ENCODE results near the gene HK3.

Gene HK3

GRCh38 chr5:176935017-176935416 is 35.9 kb upstream of the HK3 start:
- Histone ChIP-seq H3K27me3 (replicated peaks in 2 of 5; ENCODE audit: control insufficient read depth in 4 of 5, insufficient read depth in 5 of 5, low read length in 4 of 5) (no peaks in the 10 kb centered on the region), H3K36me3 (ENCODE audit: control insufficient read depth in 4 of 4, insufficient read depth in 4 of 4, low read length in 3 of 4) (peaks cover 7 to 69% (median 39%) of the 10 kb centered on the region in 4 experiments), H3K4me1 (ENCODE audit: control extremely low read depth in 1 of 4, control insufficient read depth in 4 of 4, insufficient read depth in 4 of 4, low read length in 3 of 4) (peaks cover 0 to 7% (median 0%) of the 10 kb centered on the region in 4 experiments), H3K27ac (ENCODE audit: insufficient read depth in 1 of 2, low read depth in 1 of 2, low read length in 2 of 2, poor library complexity in 1 of 2, severe bottlenecking in 2 of 2) (no peak overlapping the region), H3K9me3 (ENCODE audit: control extremely low read depth in 1 of 5, control insufficient read depth in 4 of 5, insufficient read depth in 2 of 5, low read depth in 1 of 5, low read length in 4 of 5) (no peaks in the 10 kb centered on the region), H3K4me3 (ENCODE audit: control insufficient read depth in 1 of 7, extremely low read depth in 1 of 7, insufficient read depth in 4 of 7, low read depth in 2 of 7, low read length in 6 of 7) (no peak overlapping the region)
- WGBS (ENCODE audit: insufficient coverage) = no CpG with 5 or more reads among the region's 1 CpG
- CTCF ChIA-PET = no interaction called here
- DNase-seq = no peak
- POLR2A ChIA-PET = no interaction called here

GRCh38 chr5:176934309-176934930 is 35.3 kb upstream of the HK3 start:
- Histone ChIP-seq H3K36me3 (ENCODE audit: control insufficient read depth in 4 of 4, insufficient read depth in 4 of 4, low read length in 3 of 4) (peaks cover 5 to 63% (median 36%) of the 10 kb centered on the region in 4 experiments), H3K9me3 (ENCODE audit: control extremely low read depth in 1 of 5, control insufficient read depth in 4 of 5, insufficient read depth in 2 of 5, low read depth in 1 of 5, low read length in 4 of 5) (no peaks in the 10 kb centered on the region), H3K4me1 (ENCODE audit: control extremely low read depth in 1 of 4, control insufficient read depth in 4 of 4, insufficient read depth in 4 of 4, low read length in 3 of 4) (peaks cover 0 to 7% (median 0%) of the 10 kb centered on the region in 4 experiments), H3K4me3 (ENCODE audit: control insufficient read depth in 1 of 7, extremely low read depth in 1 of 7, insufficient read depth in 4 of 7, low read depth in 2 of 7, low read length in 6 of 7) (no peak overlapping the region), H3K27ac (ENCODE audit: insufficient read depth in 1 of 2, low read depth in 1 of 2, low read length in 2 of 2, poor library complexity in 1 of 2, severe bottlenecking in 2 of 2) (no peak overlapping the region), H3K27me3 (replicated peaks in 2 of 5; ENCODE audit: control insufficient read depth in 4 of 5, insufficient read depth in 5 of 5, low read length in 4 of 5) (no peaks in the 10 kb centered on the region)
- POLR2A ChIA-PET = no interaction called here
- 96% methylated on average over 4 of the region's 7 CpGs for WGBS (ENCODE audit: insufficient coverage)
- no peak for DNase-seq
- CTCF ChIA-PET = no interaction called here

GRCh38 chr5:176929654-176930053 is 30.5 kb upstream of the HK3 start:
- H3K36me3 ChIP-seq (ENCODE audit: control insufficient read depth in 4 of 4, insufficient read depth in 4 of 4, low read length in 3 of 4) = peaks cover 3 to 31% (median 21%) of the 10 kb centered on the region in 4 experiments
- no peaks in the 10 kb centered on the region for H3K27me3 ChIP-seq (replicated peaks in 2 of 5; ENCODE audit: control insufficient read depth in 4 of 5, insufficient read depth in 5 of 5, low read length in 4 of 5)
- H3K9me3 ChIP-seq (ENCODE audit: control extremely low read depth in 1 of 5, control insufficient read depth in 4 of 5, insufficient read depth in 2 of 5, low read depth in 1 of 5, low read length in 4 of 5) = no peaks in the 10 kb centered on the region
- WGBS (ENCODE audit: insufficient coverage) = no CpG with 5 or more reads among the region's 1 CpG
- CTCF ChIA-PET = interaction anchor here (1.6 kb wide), 1 partner anchor 269 kb away, joined by 4 read pairs; no protein-coding TSS in a partner anchor
- no peak overlapping the region for H3K27ac ChIP-seq (ENCODE audit: insufficient read depth in 1 of 2, low read depth in 1 of 2, low read length in 2 of 2, poor library complexity in 1 of 2, severe bottlenecking in 2 of 2)
- POLR2A ChIA-PET = no interaction called here
- no peak overlapping the region for H3K4me3 ChIP-seq (ENCODE audit: control insufficient read depth in 1 of 7, extremely low read depth in 1 of 7, insufficient read depth in 4 of 7, low read depth in 2 of 7, low read length in 6 of 7)
- no peak for DNase-seq
- H3K4me1 ChIP-seq (ENCODE audit: control extremely low read depth in 1 of 4, control insufficient read depth in 4 of 4, insufficient read depth in 4 of 4, low read length in 3 of 4) = no peaks in the 10 kb centered on the region

- no peak for DNase-seq
- CTCF ChIA-PET = no interaction called here
- 100% methylated on average over 1 of the region's 3 CpGs for WGBS (ENCODE audit: insufficient coverage)
- Histone ChIP-seq H3K27me3 (replicated peaks in 2 of 5; ENCODE audit: control insufficient read depth in 4 of 5, insufficient read depth in 5 of 5, low read length in 4 of 5) (no peaks in the 10 kb centered on the region), H3K4me3 (ENCODE audit: control insufficient read depth in 1 of 7, extremely low read depth in 1 of 7, insufficient read depth in 4 of 7, low read depth in 2 of 7, low read length in 6 of 7) (no peak overlapping the region), H3K4me1 (ENCODE audit: control extremely low read depth in 1 of 4, control insufficient read depth in 4 of 4, insufficient read depth in 4 of 4, low read length in 3 of 4) (no peaks in the 10 kb centered on the region), H3K36me3 (ENCODE audit: control insufficient read depth in 4 of 4, insufficient read depth in 4 of 4, low read length in 3 of 4) (peaks cover 0 to 16% (median 13%) of the 10 kb centered on the region in 4 experiments), H3K9me3 (ENCODE audit: control extremely low read depth in 1 of 5, control insufficient read depth in 4 of 5, insufficient read depth in 2 of 5, low read depth in 1 of 5, low read length in 4 of 5) (no peaks in the 10 kb centered on the region), H3K27ac (ENCODE audit: insufficient read depth in 1 of 2, low read depth in 1 of 2, low read length in 2 of 2, poor library complexity in 1 of 2, severe bottlenecking in 2 of 2) (no peak overlapping the region)
- POLR2A ChIA-PET = no interaction called here
Observed at GRCh38 chr5:176927562-176927961, 28.4 kb upstream of the HK3 start.

GRCh38 chr5:176922817-176923216 is 23.7 kb upstream of the HK3 start:
- DNase-seq = no peak
- Histone ChIP-seq H3K9me3 (ENCODE audit: control extremely low read depth in 1 of 5, control insufficient read depth in 4 of 5, insufficient read depth in 2 of 5, low read depth in 1 of 5, low read length in 4 of 5) (no peaks in the 10 kb centered on the region), H3K36me3 (ENCODE audit: control insufficient read depth in 4 of 4, insufficient read depth in 4 of 4, low read length in 3 of 4) (peaks cover 0 to 18% (median 9%) of the 10 kb centered on the region in 4 experiments), H3K27ac (ENCODE audit: insufficient read depth in 1 of 2, low read depth in 1 of 2, low read length in 2 of 2, poor library complexity in 1 of 2, severe bottlenecking in 2 of 2) (no peak overlapping the region), H3K27me3 (replicated peaks in 2 of 5; ENCODE audit: control insufficient read depth in 4 of 5, insufficient read depth in 5 of 5, low read length in 4 of 5) (no peaks in the 10 kb centered on the region), H3K4me1 (ENCODE audit: control extremely low read depth in 1 of 4, control insufficient read depth in 4 of 4, insufficient read depth in 4 of 4, low read length in 3 of 4) (no peaks in the 10 kb centered on the region), H3K4me3 (ENCODE audit: control insufficient read depth in 1 of 7, extremely low read depth in 1 of 7, insufficient read depth in 4 of 7, low read depth in 2 of 7, low read length in 6 of 7) (no peak overlapping the region)
- whole genome bisulfite sequencing (ENCODE audit: insufficient coverage) = 100% methylated on average over 1 of the region's 2 CpGs
- CTCF ChIA-PET = interaction anchor here (0.5 kb wide), 1 partner anchor 49 kb away, joined by 3 read pairs; no protein-coding TSS in a partner anchor
- POLR2A ChIA-PET = no interaction called here

GRCh38 chr5:176921714-176922113 is 22.6 kb upstream of the HK3 start:
- Histone ChIP-seq H3K27ac (ENCODE audit: insufficient read depth in 1 of 2, low read depth in 1 of 2, low read length in 2 of 2, poor library complexity in 1 of 2, severe bottlenecking in 2 of 2) (no peak overlapping the region), H3K27me3 (replicated peaks in 2 of 5; ENCODE audit: control insufficient read depth in 4 of 5, insufficient read depth in 5 of 5, low read length in 4 of 5) (no peaks in the 10 kb centered on the region), H3K9me3 (ENCODE audit: control extremely low read depth in 1 of 5, control insufficient read depth in 4 of 5, insufficient read depth in 2 of 5, low read depth in 1 of 5, low read length in 4 of 5) (no peaks in the 10 kb centered on the region), H3K4me3 (ENCODE audit: control insufficient read depth in 1 of 7, extremely low read depth in 1 of 7, insufficient read depth in 4 of 7, low read depth in 2 of 7, low read length in 6 of 7) (no peak overlapping the region), H3K36me3 (ENCODE audit: control insufficient read depth in 4 of 4, insufficient read depth in 4 of 4, low read length in 3 of 4) (peaks cover 2 to 23% (median 10%) of the 10 kb centered on the region in 4 experiments), H3K4me1 (ENCODE audit: control extremely low read depth in 1 of 4, control insufficient read depth in 4 of 4, insufficient read depth in 4 of 4, low read length in 3 of 4) (no peaks in the 10 kb centered on the region)
- DNase-seq = no peak
- WGBS (ENCODE audit: insufficient coverage) = 96% methylated on average over 3 of the region's 3 CpGs
- ChIA-PET CTCF (interaction anchor here (0.6 kb wide), 1 partner anchor 493 kb away, joined by 3 read pairs; no protein-coding TSS in a partner anchor), POLR2A (interaction anchor here (0.6 kb wide), 1 partner anchor 27 kb away, joined by 4 read pairs; no protein-coding TSS in a partner anchor)

- CTCF ChIA-PET = no interaction called here
- Histone ChIP-seq H3K27me3 (replicated peaks in 2 of 5; ENCODE audit: control insufficient read depth in 4 of 5, insufficient read depth in 5 of 5, low read length in 4 of 5) (no peaks in the 10 kb centered on the region), H3K4me1 (ENCODE audit: control extremely low read depth in 1 of 4, control insufficient read depth in 4 of 4, insufficient read depth in 4 of 4, low read length in 3 of 4) (no peaks in the 10 kb centered on the region), H3K27ac (ENCODE audit: insufficient read depth in 1 of 2, low read depth in 1 of 2, low read length in 2 of 2, poor library complexity in 1 of 2, severe bottlenecking in 2 of 2) (no peak overlapping the region), H3K36me3 (ENCODE audit: control insufficient read depth in 4 of 4, insufficient read depth in 4 of 4, low read length in 3 of 4) (peaks cover 7 to 30% (median 15%) of the 10 kb centered on the region in 4 experiments), H3K4me3 (ENCODE audit: control insufficient read depth in 1 of 7, extremely low read depth in 1 of 7, insufficient read depth in 4 of 7, low read depth in 2 of 7, low read length in 6 of 7) (no peak overlapping the region), H3K9me3 (ENCODE audit: control extremely low read depth in 1 of 5, control insufficient read depth in 4 of 5, insufficient read depth in 2 of 5, low read depth in 1 of 5, low read length in 4 of 5) (no peaks in the 10 kb centered on the region)
- POLR2A ChIA-PET = no interaction called here
- no peak for DNase-seq
- WGBS (ENCODE audit: insufficient coverage) = 94% methylated on average over 5 of the region's 6 CpGs
Observed at GRCh38 chr5:176918613-176919012, 19.5 kb upstream of the HK3 start.
